Aorta (tissue), 5 donors: ENCODE measurements around the gene F2RL2. TPM values are rescaled to one million over a fixed set of nuclear protein-coding genes. Genes with fewer than 3 reads are reported as not detected.

Experiments used
- ATAC-seq: fragments of 200-7000 bp; cut with Tn5 transposase; one replicate; pipeline ENCODE4 v1.9.1; 2022; ENCODE audit warnings: moderate library complexity; ENCODE audit not compliant: low FRiP score
- DNase-seq, 2 donors: peaks; one replicate each; pipeline ENCODE4 v3.0.0-alpha.2; 2020
- H3K27ac ChIP-seq, 2 donors: one replicate each; pipeline ENCODE4 v1.5.1; 2013; ENCODE audit warnings: low read length in 2 of 2, mild to moderate bottlenecking in 2 of 2, moderate library complexity in 2 of 2, control low read depth in 1 of 2, inconsistent platforms in 1 of 2, low read depth in 1 of 2
- H3K27me3 ChIP-seq, 2 donors: one replicate each; pipeline ENCODE4 v1.6.1; 2013; ENCODE audit warnings: control low read depth in 1 of 2, low read length in 1 of 2, mild to moderate bottlenecking in 1 of 2, moderate library complexity in 1 of 2; ENCODE audit not compliant: insufficient read depth in 2 of 2, control insufficient read depth in 1 of 2
- H3K36me3 ChIP-seq, 2 donors: one replicate each; pipeline ENCODE4 v1.6.1; 2013; ENCODE audit warnings: control low read depth in 1 of 2, low read length in 1 of 2, mild to moderate bottlenecking in 1 of 2; ENCODE audit not compliant: insufficient read depth in 2 of 2, control insufficient read depth in 1 of 2
- H3K4me1 ChIP-seq, 2 donors: one replicate each; pipeline ENCODE4 v1.6.1; 2013; ENCODE audit warnings: low read length in 2 of 2, control low read depth in 1 of 2, mild to moderate bottlenecking in 1 of 2, moderate library complexity in 1 of 2; ENCODE audit not compliant: insufficient read depth in 2 of 2, control insufficient read depth in 1 of 2
- H3K4me3 ChIP-seq, 2 donors: one replicate each; pipeline ENCODE4 v1.5.1; 2013; ENCODE audit warnings: low read length in 2 of 2, control low read depth in 1 of 2, mild to moderate bottlenecking in 1 of 2
- H3K9me3 ChIP-seq: one replicate; pipeline ENCODE4 v1.6.1; 2013; ENCODE audit warnings: mild to moderate bottlenecking, low read length; ENCODE audit not compliant: control insufficient read depth
- WGBS, 2 donors: extraction: QIAGEN DNeasy Blood & Tissue Kit; methylation state at CpG; one replicate each; pipeline ENCODE4 v1.1.7; 2013; 5-methylcytosine and 5-hydroxymethylcytosine counted together
- intact Hi-C, 2 donors: fragments of 100-400 bp; cut with DNase I; formaldehyde crosslinking; loops; one replicate each; pipeline versions ENCODE4 v1.14.2 to v1.15.0; 2022
- long read RNA-seq, 2 donors: library from polyadenylated mRNA; unstranded; transcript quantifications; one replicate each; pipeline ENCODE4 v2.0.0, GENCODE V29; 2020 to 2021
- polyA plus RNA-seq, 2 donors: library from polyadenylated mRNA; stranded (reverse); fragments of 200-250 nt; gene quantifications; one replicate each; pipeline ENCODE4 v1.2.3, GENCODE V29; 2013
- total RNA-seq, 2 donors: library from RNA; stranded (reverse); fragmentation: NEBNext Ultra II Directional; extraction: Animal tissue kit (Norgen Biotek cat#: 25700); gene quantifications; one replicate each; pipeline ENCODE4 v1.2.1, GENCODE V29; 2021
- donor health status: healthy with polysubstance abuse.
- donor health status: Bipolar disorder and iron deficiency.
- donor health status: DM: no; HTN: no; CAD: no.
- donor health status: DM: no; HTN: no; CAD: no.
- donor health status: DM: yes; HTN: yes; CAD: no.

F2RL2 gene, protein sequence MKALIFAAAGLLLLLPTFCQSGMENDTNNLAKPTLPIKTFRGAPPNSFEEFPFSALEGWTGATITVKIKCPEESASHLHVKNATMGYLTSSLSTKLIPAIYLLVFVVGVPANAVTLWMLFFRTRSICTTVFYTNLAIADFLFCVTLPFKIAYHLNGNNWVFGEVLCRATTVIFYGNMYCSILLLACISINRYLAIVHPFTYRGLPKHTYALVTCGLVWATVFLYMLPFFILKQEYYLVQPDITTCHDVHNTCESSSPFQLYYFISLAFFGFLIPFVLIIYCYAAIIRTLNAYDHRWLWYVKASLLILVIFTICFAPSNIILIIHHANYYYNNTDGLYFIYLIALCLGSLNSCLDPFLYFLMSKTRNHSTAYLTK
- total RNA-seq (under 1 TPM; 0.32 to 0.51 TPM), polyA plus RNA-seq (1 to 10 TPM in 1 of 2 donors, under 1 TPM in 1; 0.50 to 4.4 TPM)
- long read RNA-seq, donor 1, result 0 reads
- long read RNA-seq, donor 2, partial matches to known transcripts, result 0 of 3 reads
- long read RNA-seq, donor 2, other reads (novel, unspliced or antisense), result 2 of 3 reads

GRCh38 chr5:76622973-76623596 lies at the start of gene F2RL2:
Gene F2RL2, minus strand, starts transcription at chr5:76623403. Its CDS starts 173 bp downstream, at chr5:76623230.
- Histone ChIP-seq H3K27me3 (no peaks in the 10 kb centered on the region), H3K4me1 (no peaks in the 10 kb centered on the region), H3K9me3 (no peaks in the 10 kb centered on the region), H3K4me3 (no peak within 1 kb of the TSS), H3K36me3 (no peaks in the 10 kb centered on the region), H3K27ac (no peak within 1 kb of the TSS)
- intact Hi-C loops, result no loop called here
- ATAC-seq (no peak), DNase-seq (no peak)
- 16 to 19% methylated on average over 7 of the region's 7 CpGs for WGBS, 2 donors

DNA sequence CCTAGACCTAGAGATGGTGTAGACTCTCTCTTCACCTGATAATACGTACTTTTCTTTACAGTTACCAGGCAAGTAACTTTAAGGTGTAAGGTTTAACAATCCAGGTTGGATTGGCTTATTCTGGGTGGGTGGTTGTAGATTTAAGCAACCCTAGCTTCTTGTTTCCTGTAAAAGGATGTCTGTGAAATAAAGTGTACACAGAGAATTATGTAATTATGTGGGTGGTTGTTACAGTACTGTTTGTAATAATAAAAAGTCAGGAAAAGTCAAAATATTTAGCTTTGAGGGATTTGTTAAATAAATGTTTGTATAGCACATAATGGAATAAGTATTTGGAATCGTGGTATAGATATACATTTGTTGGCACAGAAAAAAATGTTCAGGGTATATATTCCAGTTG lies 49.0 kb upstream of the F2RL2 start:
- Histone ChIP-seq H3K36me3 (no peaks in the 10 kb centered on the region), H3K27ac (no peak overlapping the region), H3K9me3 (no peaks in the 10 kb centered on the region), H3K4me1 (no peaks in the 10 kb centered on the region), H3K4me3 (no peak overlapping the region), H3K27me3 (no peaks in the 10 kb centered on the region)
- DNase-seq (no peak), ATAC-seq (no peak)
- WGBS, 2 donors, result 46 to 67% methylated on average over 2 of the region's 2 CpGs
- intact Hi-C loops, result no loop called here

- 68 to 75% methylated on average over 3 of the region's 3 CpGs for WGBS, 2 donors
- Histone ChIP-seq H3K36me3 (no peaks in the 10 kb centered on the region), H3K27ac (no peak overlapping the region), H3K4me1 (no peaks in the 10 kb centered on the region), H3K27me3 (no peaks in the 10 kb centered on the region), H3K4me3 (no peak overlapping the region), H3K9me3 (no peaks in the 10 kb centered on the region)
- ATAC-seq (no peak), DNase-seq (no peak)
- intact Hi-C loops, result no loop called here
These were observed 47.3 kb upstream of the F2RL2 start for GRCh38 chr5:76670508-76670907.

- intact Hi-C loops, result no loop called here
- ATAC-seq, result no peak
- H3K4me1 ChIP-seq, result no peaks in the 10 kb centered on the region
- DNase-seq, result no peak
- no peak overlapping the region for H3K27ac ChIP-seq
- H3K36me3 ChIP-seq, result no peaks in the 10 kb centered on the region
- H3K27me3 ChIP-seq, result no peaks in the 10 kb centered on the region
- 84 to 92% methylated on average over 5 of the region's 5 CpGs for WGBS, 2 donors
- H3K9me3 ChIP-seq, result no peaks in the 10 kb centered on the region
- no peak overlapping the region for H3K4me3 ChIP-seq
These were observed 46.0 kb upstream of the F2RL2 start for GRCh38 chr5:76669245-76669644.

GRCh38 chr5:76667495-76667894 lies 44.3 kb upstream of the F2RL2 start:
- ATAC-seq (no peak), DNase-seq (no peak)
- H3K4me1 ChIP-seq, result no peaks in the 10 kb centered on the region
- 57 to 79% methylated on average over 2 of the region's 2 CpGs for WGBS, 2 donors
- no peaks in the 10 kb centered on the region for H3K27me3 ChIP-seq
- no peaks in the 10 kb centered on the region for H3K9me3 ChIP-seq
- intact Hi-C loops, result no loop called here
- H3K4me3 ChIP-seq, result no peak overlapping the region
- H3K27ac ChIP-seq, result no peak overlapping the region
- H3K36me3 ChIP-seq, result no peaks in the 10 kb centered on the region

GRCh38 chr5:76664079-76664478 lies 40.9 kb upstream of the F2RL2 start:
- 90 to 97% methylated on average over 6 of the region's 6 CpGs for WGBS, 2 donors
- no peak for DNase-seq
- intact Hi-C loops, result no loop called here

GRCh38 chr5:76663573-76663972 lies 40.4 kb upstream of the F2RL2 start:
- ATAC-seq (no peak), DNase-seq (no peak)
- no peak overlapping the region for H3K4me3 ChIP-seq
- H3K9me3 ChIP-seq, result no peaks in the 10 kb centered on the region
- WGBS, 2 donors, result 58 to 70% methylated on average over 3 of the region's 3 CpGs
- intact Hi-C loops, result no loop called here
- no peaks in the 10 kb centered on the region for H3K4me1 ChIP-seq
- no peak overlapping the region for H3K27ac ChIP-seq
- H3K27me3 ChIP-seq, result no peaks in the 10 kb centered on the region
- H3K36me3 ChIP-seq, result no peaks in the 10 kb centered on the region

More at GRCh38 chr5:76664079-76664478, 40.9 kb upstream of the F2RL2 start:
- H3K4me1 ChIP-seq, result no peaks in the 10 kb centered on the region
- H3K36me3 ChIP-seq, result no peaks in the 10 kb centered on the region
- no peaks in the 10 kb centered on the region for H3K9me3 ChIP-seq
- no peak overlapping the region for H3K4me3 ChIP-seq
- H3K27me3 ChIP-seq, result no peaks in the 10 kb centered on the region
- H3K27ac ChIP-seq, result no peak overlapping the region
- no peak for ATAC-seq

GRCh38 chr5:76662521-76662920 lies 39.3 kb upstream of the F2RL2 start:
- intact Hi-C loops, result no loop called here
- no peak overlapping the region for H3K27ac ChIP-seq
- ATAC-seq, result no peak

DNA sequence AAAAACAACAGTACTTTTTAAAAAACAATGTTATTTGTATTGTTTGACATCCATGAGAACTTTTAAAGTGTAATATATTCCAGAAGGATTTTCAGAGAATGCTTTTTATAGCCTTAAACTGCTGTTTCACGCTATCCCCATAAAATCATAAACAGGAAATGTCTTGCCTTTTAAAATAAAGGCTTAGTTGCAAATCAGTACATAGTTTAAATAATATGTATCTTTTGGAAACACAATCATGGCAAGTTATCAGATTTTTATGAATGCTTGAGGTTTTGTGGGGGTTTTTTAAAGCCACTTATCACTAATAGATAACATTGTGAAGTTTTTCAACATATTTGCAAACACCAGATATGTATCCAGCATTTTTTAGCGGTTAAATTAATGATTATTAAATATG lies 37.2 kb upstream of the F2RL2 start:
- Histone ChIP-seq H3K27ac (no peak overlapping the region), H3K4me3 (no peak overlapping the region), H3K4me1 (no peaks in the 10 kb centered on the region), H3K9me3 (no peaks in the 10 kb centered on the region), H3K36me3 (no peaks in the 10 kb centered on the region), H3K27me3 (no peaks in the 10 kb centered on the region)
- ATAC-seq (no peak), DNase-seq (no peak)
- intact Hi-C loops, result no loop called here
- 24 to 42% methylated on average over 2 of the region's 2 CpGs for WGBS, 2 donors

More at GRCh38 chr5:76662521-76662920, 39.3 kb upstream of the F2RL2 start:
- H3K9me3 ChIP-seq, result no peaks in the 10 kb centered on the region
- no peaks in the 10 kb centered on the region for H3K4me1 ChIP-seq
- no peaks in the 10 kb centered on the region for H3K27me3 ChIP-seq
- no peaks in the 10 kb centered on the region for H3K36me3 ChIP-seq
- WGBS, 2 donors, result 91 to 95% methylated on average over 5 of the region's 5 CpGs
- no peak for DNase-seq
- H3K4me3 ChIP-seq, result no peak overlapping the region
